Natural killer cell treated with Interleukin-12 subunit alpha and Interleukin-12 subunit beta and Interleukin-15 and Interleukin-18, amount 100 ng/mL, for 72 hours (primary cell): ENCODE data around the gene SNX30. TPM values are rescaled to one million over a fixed set of nuclear protein-coding genes. Genes with fewer than 3 reads are reported as not detected.

Experiments
- ATAC-seq, 2 donors: fragments of 150-1000 bp; cut with Tn5 transposase in 1 of 2; sonication (Bioruptor Pico), chemical (Tn5 transposase) in 1 of 2; 2 replicates each; pipeline ENCODE4 v1.10.0; 2021
- DNase-seq: peaks from one replicate; pipeline ENCODE4 v3.0.0; 2022; ENCODE audit warnings: low spot score
- H3K27ac Mint-ChIP-seq, 2 donors: 1 replicate in 1 of 2; 2 replicates in 1 of 2; pipeline ENCODE4 v1.8.0; 2022; ENCODE audit warnings: mixed read lengths in 2 of 2, mild to moderate bottlenecking in 1 of 2, moderate library complexity in 1 of 2
- H3K27me3 Mint-ChIP-seq, 2 donors: 1 replicate in 1 of 2; 2 replicates in 1 of 2; pipeline ENCODE4 v1.8.0; 2022; ENCODE audit warnings: mixed read lengths in 2 of 2
- H3K36me3 Mint-ChIP-seq: one replicate; pipeline ENCODE4 v1.8.0; 2022; ENCODE audit warnings: mixed read lengths
- H3K4me1 Mint-ChIP-seq, 2 donors: 1 replicate in 1 of 2; 2 replicates in 1 of 2; pipeline ENCODE4 v1.8.0; 2022; ENCODE audit warnings: low read depth in 2 of 2, mixed read lengths in 2 of 2, mild to moderate bottlenecking in 1 of 2
- H3K4me3 Mint-ChIP-seq: one replicate; pipeline ENCODE4 v1.8.0; 2022; ENCODE audit warnings: mixed read lengths
- H3K9me3 Mint-ChIP-seq: 2 replicates; pipeline ENCODE4 v1.8.0; 2022; ENCODE audit warnings: mixed read lengths
- total RNA-seq, 2 donors: library from RNA; stranded (reverse); gene quantifications; one replicate each; pipeline ENCODE4 v1.2.3, GENCODE V29; 2022

The SNX30 gene
- total RNA-seq, 2 donors from 2014 or later, result 6.1 to 6.2 TPM

GRCh38 chr9:112836394-112836793 lies 85.8 kb downstream of the SNX30 start:
- Mint-ChIP-seq H3K36me3 (peaks cover 8% of the 10 kb centered on the region), H3K27me3 (no peaks in the 10 kb centered on the region), H3K9me3 (no peaks in the 10 kb centered on the region), H3K27ac (no peak overlapping the region), H3K4me1 (peaks cover 0 to 3% of the 10 kb centered on the region in 2 donors), H3K4me3 (no peak overlapping the region)
- no peak for ATAC-seq
- DNase-seq, result no peak

- H3K27ac Mint-ChIP-seq, result no peak overlapping the region
- H3K4me3 Mint-ChIP-seq, result no peak overlapping the region
- no peaks in the 10 kb centered on the region for H3K9me3 Mint-ChIP-seq
- no peaks in the 10 kb centered on the region for H3K4me1 Mint-ChIP-seq
- no peaks in the 10 kb centered on the region for H3K27me3 Mint-ChIP-seq
- DNase-seq, result no peak
- peaks cover 8% of the 10 kb centered on the region for H3K36me3 Mint-ChIP-seq
- ATAC-seq, result no peak
Measured at GRCh38 chr9:112838342-112838741, 87.8 kb downstream of the SNX30 start.

- Mint-ChIP-seq H3K9me3 (no peaks in the 10 kb centered on the region), H3K4me3 (no peak overlapping the region)
Measured at GRCh38 chr9:112839331-112839730, 88.8 kb downstream of the SNX30 start.

GRCh38 chr9:112841261-112841660 lies 90.7 kb downstream of the SNX30 start:
- DNase-seq, result no peak
- Mint-ChIP-seq H3K4me1 (peaks cover 3 to 15% of the 10 kb centered on the region in 2 donors), H3K27me3 (no peaks in the 10 kb centered on the region), H3K27ac (no peak overlapping the region), H3K36me3 (peaks cover 8% of the 10 kb centered on the region), H3K4me3 (no peak overlapping the region), H3K9me3 (no peaks in the 10 kb centered on the region)
- ATAC-seq, result no peak

More at GRCh38 chr9:112839331-112839730, 88.8 kb downstream of the SNX30 start:
- Mint-ChIP-seq H3K4me1 (peaks cover 1 to 6% of the 10 kb centered on the region in 2 donors), H3K36me3 (peaks cover 8% of the 10 kb centered on the region), H3K27ac (no peak overlapping the region), H3K27me3 (no peaks in the 10 kb centered on the region)
- no peak for DNase-seq
- no peak for ATAC-seq

GRCh38 chr9:112842555-112842954 lies 92.0 kb downstream of the SNX30 start:
- peaks cover 3 to 15% of the 10 kb centered on the region in 2 donors for H3K4me1 Mint-ChIP-seq
- H3K9me3 Mint-ChIP-seq, result no peaks in the 10 kb centered on the region
- no peak for DNase-seq
- no peak overlapping the region for H3K4me3 Mint-ChIP-seq
- peaks cover 8% of the 10 kb centered on the region for H3K36me3 Mint-ChIP-seq
- H3K27me3 Mint-ChIP-seq, result no peaks in the 10 kb centered on the region
- no peak for ATAC-seq
- no peak overlapping the region for H3K27ac Mint-ChIP-seq

GRCh38 chr9:112844771-112845542 lies 94.4 kb downstream of the SNX30 start:
- Mint-ChIP-seq H3K27ac (no peak overlapping the region), H3K4me3 (no peak overlapping the region), H3K27me3 (no peaks in the 10 kb centered on the region)

GRCh38 chr9:112846528-112847488 lies 96.2 kb downstream of the SNX30 start:
- Mint-ChIP-seq H3K36me3 (no peaks in the 10 kb centered on the region), H3K4me3 (no peak overlapping the region), H3K9me3 (no peaks in the 10 kb centered on the region), H3K4me1 (peaks cover 3 to 15% of the 10 kb centered on the region in 2 donors), H3K27me3 (no peaks in the 10 kb centered on the region), H3K27ac (no peak overlapping the region)
- ATAC-seq (no peak), DNase-seq (no peak)

More at GRCh38 chr9:112844771-112845542, 94.4 kb downstream of the SNX30 start:
- DNase-seq, result peak; percentile 84
- H3K9me3 Mint-ChIP-seq, result no peaks in the 10 kb centered on the region
- peak; percentile 67 to 70 for ATAC-seq
- H3K36me3 Mint-ChIP-seq, result no peaks in the 10 kb centered on the region
- peaks cover 3 to 15% of the 10 kb centered on the region in 2 donors for H3K4me1 Mint-ChIP-seq

- Mint-ChIP-seq H3K4me3 (no peak overlapping the region), H3K4me1 (peaks cover 3 to 15% of the 10 kb centered on the region in 2 donors), H3K27ac (no peak overlapping the region), H3K27me3 (no peaks in the 10 kb centered on the region), H3K9me3 (no peaks in the 10 kb centered on the region), H3K36me3 (no peaks in the 10 kb centered on the region)
- DNase-seq, result no peak
- peak in 1 of 2 donors; percentile 26 for ATAC-seq
Measured at GRCh38 chr9:112848316-112849151, 98.0 kb downstream of the SNX30 start.

- Mint-ChIP-seq H3K4me3 (no peak overlapping the region), H3K27me3 (no peaks in the 10 kb centered on the region), H3K4me1 (peaks cover under 1 to 8% of the 10 kb centered on the region in 2 donors), H3K27ac (no peak overlapping the region), H3K36me3 (no peaks in the 10 kb centered on the region), H3K9me3 (no peaks in the 10 kb centered on the region)
- DNase-seq, result no peak
- no peak for ATAC-seq
Measured at GRCh38 chr9:112849363-112849922, 98.9 kb downstream of the SNX30 start.

- no peaks in the 10 kb centered on the region for H3K27me3 Mint-ChIP-seq
- DNase-seq (no peak), ATAC-seq (no peak)
- no peak overlapping the region for H3K4me3 Mint-ChIP-seq
- no peak overlapping the region for H3K27ac Mint-ChIP-seq
- H3K9me3 Mint-ChIP-seq, result no peaks in the 10 kb centered on the region
- no peaks in the 10 kb centered on the region for H3K36me3 Mint-ChIP-seq
- H3K4me1 Mint-ChIP-seq, result no peaks in the 10 kb centered on the region
Measured at GRCh38 chr9:112850840-112851239, 100.3 kb downstream of the SNX30 start.

GRCh38 chr9:112852741-112853504 lies 102.4 kb downstream of the SNX30 start:
- H3K36me3 Mint-ChIP-seq, result no peaks in the 10 kb centered on the region
- no peaks in the 10 kb centered on the region for H3K4me1 Mint-ChIP-seq
- H3K27ac Mint-ChIP-seq, result no peak overlapping the region
- no peaks in the 10 kb centered on the region for H3K27me3 Mint-ChIP-seq
- H3K4me3 Mint-ChIP-seq, result no peak overlapping the region
- H3K9me3 Mint-ChIP-seq, result no peaks in the 10 kb centered on the region
- no peak for DNase-seq
- ATAC-seq, result no peak

GRCh38 chr9:112853882-112854585 lies 103.5 kb downstream of the SNX30 start:
- no peaks in the 10 kb centered on the region for H3K4me1 Mint-ChIP-seq
- no peak overlapping the region for H3K27ac Mint-ChIP-seq
- no peaks in the 10 kb centered on the region for H3K36me3 Mint-ChIP-seq
- no peaks in the 10 kb centered on the region for H3K9me3 Mint-ChIP-seq
- DNase-seq, result no peak
- no peak overlapping the region for H3K4me3 Mint-ChIP-seq
- H3K27me3 Mint-ChIP-seq, result no peaks in the 10 kb centered on the region
- no peak for ATAC-seq
